HG02884 (cell line): ENCODE results near the gene MAD1L1.

Experiments used
- ATAC-seq: cut with Tn5 transposase; IDR thresholded peaks from one replicate; pipeline ENCODE4 v1.9.1; 2021; ENCODE audit warnings: mild to moderate bottlenecking, moderate library complexity; ENCODE audit not compliant: unreplicated experiment

The MAD1L1 gene

DNA sequence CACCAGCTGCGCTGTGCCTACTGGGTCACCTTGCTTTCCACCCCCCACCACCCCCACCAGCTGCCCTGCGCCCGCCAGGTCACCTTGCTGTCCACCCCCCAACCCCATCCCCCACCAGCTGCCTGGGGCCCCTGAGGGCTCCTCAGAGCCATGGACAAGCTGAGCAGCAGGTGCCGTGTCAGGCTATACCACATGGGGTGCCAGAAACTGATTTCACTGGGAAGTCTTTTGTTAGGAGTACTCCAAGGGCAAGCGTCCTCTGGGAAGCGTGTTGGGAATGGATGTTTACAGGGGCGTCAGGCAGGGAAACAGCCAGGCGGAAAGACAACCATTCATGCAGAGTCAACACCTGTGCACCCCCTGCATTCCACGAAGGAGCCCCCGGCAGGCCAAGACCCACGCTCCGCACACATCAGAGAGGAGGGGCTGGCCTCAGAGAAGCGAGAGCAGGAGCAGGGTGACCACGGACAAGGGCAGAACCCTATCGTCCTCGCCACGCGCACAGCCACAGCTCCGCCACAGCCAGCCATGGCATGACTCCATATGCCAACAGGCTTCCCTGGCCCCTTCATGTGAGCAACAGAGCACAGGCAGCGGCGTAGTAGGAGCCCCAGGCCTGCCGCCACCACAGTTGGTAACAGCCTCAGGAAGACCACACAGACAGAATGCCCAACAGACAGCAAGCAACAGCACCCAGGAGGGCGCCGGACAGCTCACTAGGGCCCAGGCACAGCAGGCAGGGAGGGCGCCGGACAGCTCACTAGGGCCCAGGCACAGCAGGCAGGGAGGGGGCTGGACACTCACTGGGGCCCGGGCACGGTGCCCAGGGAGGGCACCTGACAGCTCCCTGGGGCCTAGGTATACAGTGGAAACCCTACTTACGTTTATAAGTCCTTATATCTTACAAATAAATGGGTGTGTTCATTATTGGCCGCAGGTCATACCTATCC is 180.8 kb downstream of the MAD1L1 start:
- ATAC-seq = no peak

DNA sequence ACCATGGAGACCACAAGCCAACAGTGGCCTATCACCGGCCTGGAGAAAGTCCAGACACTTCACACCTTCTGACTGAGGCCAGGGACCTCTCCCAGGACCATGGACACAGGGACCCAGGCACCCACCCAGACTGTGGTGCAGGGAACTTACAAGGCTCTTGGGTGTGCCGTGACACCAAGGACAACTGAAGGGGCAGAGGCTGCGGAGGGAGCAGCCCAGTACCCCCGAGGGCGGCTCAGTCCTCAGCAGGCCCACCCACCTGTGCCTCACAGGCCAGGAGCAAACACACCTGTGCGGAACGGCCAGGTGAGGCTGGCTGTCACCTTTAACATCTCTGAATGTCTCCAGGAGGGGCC is 182.3 kb downstream of the MAD1L1 start:
- ATAC-seq = no peak

GRCh38 chr7:2049782-2050510 is 182.8 kb downstream of the MAD1L1 start:
- ATAC-seq = no peak

GRCh38 chr7:2049111-2049781 is 183.5 kb downstream of the MAD1L1 start:
- no peak for ATAC-seq

- no peak for ATAC-seq
Observed at GRCh38 chr7:2048531-2048930, 184.2 kb downstream of the MAD1L1 start.

GRCh38 chr7:2048006-2048405 is 184.7 kb downstream of the MAD1L1 start:
- ATAC-seq = no peak

- no peak for ATAC-seq
Observed at GRCh38 chr7:2046581-2047565, 185.9 kb downstream of the MAD1L1 start.

DNA sequence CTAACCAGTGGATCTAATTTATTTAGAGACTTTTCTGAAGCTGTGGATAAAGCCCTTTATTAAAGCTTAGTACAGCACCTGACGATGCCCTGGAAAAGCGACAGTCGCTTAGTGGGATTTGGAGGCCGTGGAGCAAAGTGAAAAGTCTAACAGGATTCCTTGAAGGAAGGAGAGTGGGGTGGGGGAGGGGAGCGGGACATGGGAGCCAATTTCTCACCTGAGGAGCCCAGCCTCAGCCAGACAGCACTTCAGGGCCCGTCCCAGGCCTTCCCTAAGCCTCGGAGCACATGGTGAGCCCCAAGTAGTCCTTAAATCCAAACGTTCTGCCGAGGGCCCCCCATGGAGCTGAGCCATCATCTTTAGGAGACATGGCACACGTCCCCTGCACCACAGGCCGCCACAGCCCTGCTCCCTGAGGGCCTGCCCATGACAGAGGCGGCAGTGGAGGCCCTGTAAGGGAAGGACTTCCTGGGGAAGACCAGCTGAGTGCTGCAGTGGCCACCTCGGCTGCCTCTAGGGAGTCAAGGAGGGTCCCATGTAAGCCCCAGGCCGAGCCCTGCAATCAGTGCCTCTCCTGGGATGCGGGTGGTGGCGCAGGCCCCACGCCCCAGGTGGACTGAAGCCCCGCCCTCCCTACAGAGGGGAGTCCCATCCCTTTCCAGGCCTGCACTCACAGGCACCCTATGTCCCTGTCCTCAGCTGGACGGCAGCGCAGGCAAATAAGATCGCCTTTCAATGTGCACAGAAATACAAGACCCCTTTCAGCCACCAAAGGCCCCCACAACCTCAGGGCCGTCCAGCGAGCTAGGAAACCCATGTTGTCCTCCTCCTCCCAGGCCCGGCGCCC is 187.0 kb downstream of the MAD1L1 start:
- ATAC-seq = no peak

DNA sequence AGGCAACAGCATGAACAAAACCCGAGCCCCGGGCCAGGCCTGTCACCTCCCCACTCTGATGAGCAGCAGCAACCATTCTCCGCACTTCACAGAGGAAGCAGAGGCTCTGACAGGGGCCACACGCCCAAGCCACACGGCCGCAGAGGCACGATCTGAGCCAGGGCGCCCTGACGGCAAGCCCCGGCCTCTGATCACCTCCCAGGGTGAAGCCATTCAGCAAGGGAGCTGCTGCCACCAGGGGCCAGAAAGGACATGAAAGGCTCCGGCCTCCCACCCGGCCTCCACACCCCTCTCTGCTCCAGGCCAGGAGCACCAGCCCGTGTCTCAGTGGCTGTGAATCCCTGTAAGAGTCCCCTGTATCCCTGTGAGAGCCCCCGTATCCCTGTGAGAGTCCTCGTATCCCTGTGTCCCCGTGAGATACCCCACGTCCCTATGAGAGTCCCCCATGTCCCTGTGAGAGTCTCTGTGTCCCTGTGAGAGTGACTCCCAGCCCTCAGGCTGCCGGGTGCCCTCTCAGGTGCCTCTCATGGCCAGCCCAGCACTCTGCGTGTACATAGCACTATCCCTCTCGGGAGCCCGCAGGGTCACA is 187.8 kb downstream of the MAD1L1 start:
- no peak for ATAC-seq

DNA sequence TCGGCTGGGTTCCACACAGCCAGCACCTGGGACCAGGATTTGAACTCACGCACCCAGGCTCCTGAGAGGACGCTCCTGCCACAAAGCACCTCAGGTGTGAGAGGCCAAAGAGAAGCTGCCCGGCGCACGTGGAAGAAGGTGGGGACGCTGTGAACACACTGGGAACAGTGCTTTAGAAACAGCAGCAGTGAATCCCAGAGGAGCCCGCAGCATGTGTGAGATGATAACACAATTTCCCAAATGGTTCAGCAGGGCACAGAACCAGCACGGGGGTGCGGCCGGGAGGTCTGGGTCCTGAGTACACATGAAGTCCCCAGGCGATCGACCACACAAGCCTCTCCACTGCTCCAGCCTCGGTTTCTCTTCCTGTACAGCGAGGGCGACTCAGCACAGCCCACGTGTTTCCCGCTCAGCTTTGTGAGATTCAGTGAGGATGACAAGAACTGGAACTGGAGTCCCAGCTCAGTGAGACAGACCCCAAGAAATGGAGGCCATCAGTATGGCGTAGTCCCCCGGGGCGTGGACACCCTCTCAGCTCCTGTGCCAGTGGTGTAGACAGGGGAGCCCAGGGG is 188.3 kb downstream of the MAD1L1 start:
- no peak for ATAC-seq

- ATAC-seq = no peak
Observed at GRCh38 chr7:2043316-2044039, 189.3 kb downstream of the MAD1L1 start.

- ATAC-seq = no peak
Observed at GRCh38 chr7:2042650-2043049, 190.1 kb downstream of the MAD1L1 start.

DNA sequence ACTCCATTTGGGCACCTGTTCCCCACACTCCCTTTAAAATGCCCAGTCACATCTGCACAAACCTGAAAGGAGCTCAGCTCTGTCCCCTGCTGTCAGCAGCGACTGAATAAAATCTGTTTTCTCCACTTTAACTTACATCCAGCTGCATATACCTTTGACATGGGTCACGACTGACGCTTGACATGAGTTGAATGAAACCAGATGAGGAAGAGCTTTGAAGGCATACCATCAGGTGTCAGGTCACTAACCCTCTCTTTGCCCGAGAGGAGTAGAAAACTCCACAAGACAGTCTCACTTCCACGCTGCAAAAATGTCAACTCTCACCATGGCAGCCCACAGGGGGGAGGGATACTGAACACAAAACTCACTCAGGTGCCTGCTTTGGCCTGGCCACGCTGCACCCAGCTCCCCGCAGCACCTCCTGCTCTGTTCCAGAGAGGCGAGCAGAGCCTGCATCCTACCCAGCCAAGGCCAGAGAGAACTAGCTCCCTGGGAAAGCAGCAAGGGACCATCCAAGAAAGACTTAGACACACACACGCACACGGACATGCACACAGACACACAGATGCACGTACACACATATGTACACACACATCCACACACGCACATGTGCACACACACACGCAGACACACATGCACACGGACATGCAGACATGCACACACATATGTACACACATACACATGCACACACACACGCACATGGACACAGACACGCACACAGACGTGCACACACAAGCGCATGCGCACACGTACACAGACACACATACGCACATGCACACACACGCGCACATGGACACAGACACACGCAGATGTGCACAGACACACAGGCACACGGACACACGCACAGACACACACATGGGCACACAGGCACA is 191.0 kb downstream of the MAD1L1 start:
- ATAC-seq = no peak

- no peak for ATAC-seq
Observed at GRCh38 chr7:2040893-2041270, 191.9 kb downstream of the MAD1L1 start.

GRCh38 chr7:2040201-2040892 is 192.4 kb downstream of the MAD1L1 start:
- ATAC-seq = no peak

DNA sequence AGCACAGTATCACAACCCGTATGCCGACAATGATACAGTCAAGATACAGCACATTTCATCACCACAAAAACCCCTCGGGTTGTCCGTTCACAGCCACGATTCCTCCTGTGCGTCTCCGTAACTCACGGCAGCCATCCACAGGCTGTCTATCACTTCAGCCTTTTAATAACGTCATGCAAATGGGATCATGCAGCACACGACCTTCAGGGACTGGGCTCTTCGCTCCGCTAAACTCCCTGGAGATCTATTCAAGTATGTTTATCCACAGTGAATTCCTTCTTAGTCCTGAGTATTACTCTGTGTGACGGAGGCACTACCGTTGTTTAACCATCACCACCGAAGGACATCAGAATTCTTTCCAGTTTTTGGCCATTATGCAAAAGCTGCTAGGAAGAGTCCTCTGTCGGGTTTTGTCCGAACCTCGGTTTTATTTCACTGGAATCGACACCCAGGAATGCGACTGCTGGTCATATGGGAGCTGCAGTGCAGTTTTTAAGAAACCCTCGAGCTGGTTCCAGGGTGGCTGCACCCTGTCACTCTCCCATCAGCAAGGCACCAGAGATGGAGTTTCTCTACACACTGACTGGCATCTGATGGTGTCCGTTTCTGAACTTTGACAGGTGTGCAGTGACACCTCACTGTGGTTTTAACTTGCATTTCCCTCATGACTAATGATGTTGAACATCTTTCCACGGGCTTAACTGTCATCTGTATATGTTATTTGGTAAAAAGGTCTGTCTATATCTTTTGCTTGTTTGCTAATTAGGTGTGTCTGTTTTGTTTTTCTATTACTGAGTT is 193.6 kb downstream of the MAD1L1 start:
- ATAC-seq = no peak
